GM19043 (cell line): ENCODE measurements around the gene UNC79.
"Not testable (repeated sequence)": the region's sequence is repeated elsewhere in the genome, so short reads cannot be mapped to it uniquely, and the experiment has no call there.

Experiments
- ATAC-seq: cut with Tn5 transposase; IDR thresholded peaks from one replicate; pipeline ENCODE4 v1.9.1; 2021; ENCODE audit warnings: low read depth; ENCODE audit not compliant: unreplicated experiment

The UNC79 gene

GRCh38 chr14:93430315-93431035 lies at the start of gene UNC79:
Gene UNC79, plus strand, starts transcription at chr14:93430939. Its CDS starts 91 bp downstream, at chr14:93431030.
- no peak for ATAC-seq

DNA sequence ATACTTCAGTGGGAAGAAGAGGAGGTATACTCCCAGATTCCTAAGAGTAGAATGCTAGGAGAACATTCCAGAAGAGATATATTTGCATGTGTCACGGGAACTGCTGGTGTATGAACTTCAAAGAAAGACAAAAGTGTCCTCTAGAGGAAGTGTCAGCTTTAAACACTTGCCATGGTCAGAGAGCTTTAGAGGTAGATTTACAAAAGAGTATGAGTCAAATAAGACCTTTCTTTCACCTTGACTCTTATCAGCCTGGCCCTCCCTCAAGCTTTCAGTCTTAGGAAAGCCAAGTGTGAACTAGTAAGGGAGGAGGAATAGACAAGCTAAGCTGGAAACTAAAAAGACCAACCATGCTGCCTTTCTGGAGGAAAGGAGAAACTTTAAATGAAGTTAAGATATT lies 49.1 kb upstream of the UNC79 start:
- peak; percentile 74 for ATAC-seq

GRCh38 chr14:93384256-93384655 lies 46.5 kb upstream of the UNC79 start:
- ATAC-seq: not testable (repeated sequence)

- ATAC-seq: no peak
Measured at GRCh38 chr14:93395231-93395630, 35.5 kb upstream of the UNC79 start.

GRCh38 chr14:93396456-93396855 lies 34.3 kb upstream of the UNC79 start:
- ATAC-seq: no peak

DNA sequence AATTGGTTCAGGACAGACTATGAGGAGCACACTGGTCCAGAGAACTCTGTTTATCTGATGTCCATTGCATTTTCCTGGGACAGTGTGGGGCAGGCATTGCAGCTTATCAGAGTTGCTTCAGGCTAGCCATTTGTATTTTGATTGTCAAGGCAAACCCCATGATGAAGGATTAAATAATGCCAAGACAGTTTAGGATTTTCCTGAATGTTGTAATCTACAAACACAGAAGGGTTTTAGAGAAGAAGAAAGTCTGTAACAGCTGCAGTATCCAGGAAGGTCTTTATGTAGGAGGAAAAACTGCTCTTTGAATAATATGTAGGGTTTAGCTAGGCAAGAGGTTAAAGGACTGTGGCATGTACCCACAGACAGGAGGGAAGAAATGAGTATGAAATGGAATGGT lies 32.2 kb upstream of the UNC79 start:
- no peak for ATAC-seq

- no peak for ATAC-seq
Measured at GRCh38 chr14:93402951-93403350, 27.8 kb upstream of the UNC79 start.

DNA sequence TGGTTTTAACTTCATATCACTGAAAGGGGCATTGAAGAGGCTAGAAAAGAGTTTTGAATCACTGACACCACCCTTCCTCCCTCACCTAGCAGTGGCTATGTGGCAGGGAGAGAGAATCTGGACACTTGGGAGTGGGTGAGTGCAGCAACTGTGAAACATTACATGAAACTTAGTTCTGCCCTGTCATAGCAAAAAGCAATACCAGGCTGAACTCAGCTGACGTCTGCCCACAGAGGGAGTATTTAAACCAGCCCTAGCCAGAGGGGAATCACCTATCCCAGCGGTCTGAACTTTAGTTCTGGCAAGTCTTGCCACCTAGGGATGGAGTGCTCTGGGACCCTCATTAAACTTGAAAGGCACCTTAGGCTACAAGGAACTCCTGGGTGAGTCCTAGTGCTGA lies 20.7 kb upstream of the UNC79 start:
- no peak for ATAC-seq

DNA sequence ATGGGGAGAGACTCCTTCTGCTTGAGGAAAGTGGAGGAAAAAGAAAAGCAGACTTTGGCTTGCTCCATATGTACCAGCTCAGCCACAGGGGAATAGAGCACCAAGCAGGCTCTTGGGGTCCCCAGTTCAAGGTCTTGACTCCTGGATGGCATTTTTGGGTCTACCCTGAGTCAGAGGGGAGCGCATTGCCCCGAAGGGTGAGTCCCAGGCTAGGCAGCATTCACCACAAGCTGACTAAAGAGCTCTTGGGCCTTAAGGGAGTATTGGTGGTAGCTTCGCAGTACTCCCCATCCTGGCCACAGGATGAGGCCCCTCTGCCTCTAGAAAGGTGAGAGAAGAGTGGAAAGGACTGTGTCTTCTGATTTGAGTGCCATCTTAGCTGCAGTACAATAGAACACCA lies 19.8 kb upstream of the UNC79 start:
- ATAC-seq: no peak

DNA sequence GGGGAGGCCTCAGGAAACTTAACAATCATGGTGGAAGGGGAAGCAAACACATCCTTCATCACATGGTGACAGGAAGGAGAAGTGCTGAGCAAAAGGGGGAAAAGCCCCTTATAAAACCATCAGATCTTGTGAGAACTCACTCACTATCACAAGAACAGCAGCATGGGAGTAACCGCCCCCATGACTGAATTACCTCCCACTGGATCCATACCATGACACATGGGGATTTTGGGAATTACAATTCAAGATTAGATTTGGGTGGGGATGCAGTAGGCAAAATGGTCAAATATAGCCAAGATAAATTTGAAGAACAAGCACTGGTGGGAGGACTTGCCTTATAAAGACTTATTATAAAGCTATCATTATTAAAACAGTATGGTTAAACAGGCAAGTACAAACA lies 5.6 kb upstream of the UNC79 start:
- ATAC-seq: not testable (repeated sequence)

- no peak for ATAC-seq
Measured at GRCh38 chr14:93426750-93427149, 4.0 kb upstream of the UNC79 start.

GRCh38 chr14:93431036-93431670 lies 414 bp downstream of the UNC79 start:
- ATAC-seq: no peak

DNA sequence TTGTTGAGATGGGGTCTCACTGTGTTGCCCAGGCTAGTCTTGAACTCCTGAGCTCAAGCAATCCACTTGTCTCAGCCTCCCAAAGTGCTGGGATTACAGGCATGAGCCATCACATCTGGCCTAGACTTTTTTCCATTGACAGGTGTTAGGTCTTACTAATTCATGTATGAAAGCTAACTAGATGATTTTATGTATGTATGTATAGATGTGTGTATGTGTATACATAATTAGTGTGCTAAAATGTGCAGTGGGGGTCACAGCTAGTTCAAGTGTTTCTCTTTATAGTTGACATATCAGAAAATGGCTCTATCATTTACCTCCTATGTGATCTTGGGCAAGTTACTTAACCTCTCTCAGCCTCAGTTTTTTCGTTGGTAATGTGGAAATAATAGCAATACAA lies 23.5 kb downstream of the UNC79 start:
- ATAC-seq: no peak

DNA sequence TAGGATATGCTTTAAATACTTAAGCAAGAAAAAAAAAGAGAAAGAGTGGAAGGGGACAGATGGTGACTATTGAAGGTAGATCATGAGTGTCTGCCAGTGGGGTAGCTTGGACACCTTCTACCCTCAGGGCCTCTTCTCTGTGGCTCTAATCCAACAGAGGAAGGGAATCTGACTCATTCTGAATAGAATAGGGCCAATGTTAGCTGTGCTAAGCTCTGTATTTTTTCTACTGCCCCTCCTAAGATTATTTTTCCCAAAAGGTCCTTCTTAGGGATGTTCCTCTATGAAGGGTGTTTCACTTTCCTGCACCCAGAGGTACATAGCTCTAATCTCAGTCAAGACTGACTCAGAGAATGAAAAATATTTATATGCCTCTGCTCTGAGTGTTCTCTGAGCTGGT lies 25.6 kb downstream of the UNC79 start:
- no peak for ATAC-seq

DNA sequence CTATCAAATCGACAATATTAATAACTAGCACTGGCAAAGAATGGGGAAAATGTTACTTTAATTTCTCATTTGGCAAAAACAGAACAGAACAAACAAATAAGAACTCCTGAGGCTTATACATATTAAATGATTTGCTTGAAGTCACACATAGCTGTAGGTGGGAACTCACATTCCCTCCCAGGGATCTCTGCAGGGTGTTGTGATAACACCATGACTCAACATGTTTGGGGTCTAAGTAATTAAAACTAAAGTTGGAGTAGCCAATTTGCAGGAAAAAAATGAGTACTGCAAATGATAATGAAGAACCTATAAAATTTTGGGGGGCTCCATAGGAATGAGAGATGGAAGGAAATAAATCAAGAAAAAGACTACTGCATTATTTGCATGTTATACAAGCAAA lies 27.5 kb downstream of the UNC79 start:
- ATAC-seq: no peak

DNA sequence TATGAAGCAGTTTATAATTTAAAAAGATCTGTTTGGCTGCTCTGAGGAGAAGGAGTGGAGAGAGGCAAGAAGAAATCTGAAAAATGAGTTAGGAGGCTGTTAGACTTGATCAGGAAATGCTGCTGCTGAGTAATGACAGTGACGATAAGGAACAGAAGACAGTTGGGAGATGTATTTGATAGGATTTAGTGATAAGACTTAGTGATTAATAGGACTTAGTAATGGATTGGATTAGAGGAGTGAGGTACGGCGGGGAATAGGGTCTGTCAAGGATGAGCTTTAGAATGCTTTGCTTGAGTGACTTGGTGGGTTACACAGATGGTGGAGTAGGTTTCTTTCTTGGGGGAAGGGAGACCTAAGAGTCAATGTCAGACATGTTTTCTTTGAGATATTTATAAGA lies 31.7 kb downstream of the UNC79 start:
- no peak for ATAC-seq

DNA sequence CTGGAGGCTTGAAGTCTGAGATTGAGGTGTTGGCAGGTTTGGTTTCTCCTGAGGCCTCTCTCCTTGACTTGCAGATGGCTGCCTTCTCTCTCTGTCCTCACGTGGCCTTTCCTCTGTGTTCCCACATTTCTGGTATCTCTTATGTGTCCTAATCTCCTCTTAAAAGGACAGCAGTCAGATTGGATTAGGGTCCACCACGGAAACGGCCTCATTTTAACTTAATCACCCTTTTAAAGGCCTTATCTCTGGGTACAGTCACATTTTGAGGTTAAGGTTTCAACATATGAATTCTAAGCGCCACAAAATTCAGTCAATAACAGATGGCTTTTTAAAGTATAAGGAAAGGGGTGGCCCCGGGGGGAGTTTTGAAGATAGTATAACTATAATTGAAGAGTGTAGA lies 33.5 kb downstream of the UNC79 start:
- ATAC-seq: no peak

GRCh38 chr14:93475471-93475870 lies 44.7 kb downstream of the UNC79 start:
- ATAC-seq: no peak

- no peak for ATAC-seq
Measured at GRCh38 chr14:93476305-93476704, 45.6 kb downstream of the UNC79 start.

DNA sequence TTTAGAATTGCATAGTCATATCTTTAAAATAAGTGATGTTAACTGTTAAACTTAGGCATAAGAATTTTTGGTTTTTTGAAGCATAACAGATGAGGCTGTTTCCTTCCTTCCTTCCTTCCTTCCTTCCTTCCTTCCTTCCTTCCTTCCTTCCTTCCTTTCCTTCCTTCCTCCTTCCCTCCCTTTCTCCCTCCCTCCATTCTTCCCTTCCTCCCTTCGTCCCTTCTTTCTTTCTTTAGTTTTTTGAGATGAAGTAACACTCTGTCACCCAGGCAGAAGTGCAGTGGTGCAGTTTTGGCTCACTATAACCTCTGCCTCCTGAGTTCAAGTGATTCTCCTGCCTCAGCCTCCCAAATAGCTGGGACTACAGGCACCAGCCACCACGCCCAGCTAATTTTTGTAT lies 48.3 kb downstream of the UNC79 start:
- ATAC-seq: not testable (repeated sequence)

DNA sequence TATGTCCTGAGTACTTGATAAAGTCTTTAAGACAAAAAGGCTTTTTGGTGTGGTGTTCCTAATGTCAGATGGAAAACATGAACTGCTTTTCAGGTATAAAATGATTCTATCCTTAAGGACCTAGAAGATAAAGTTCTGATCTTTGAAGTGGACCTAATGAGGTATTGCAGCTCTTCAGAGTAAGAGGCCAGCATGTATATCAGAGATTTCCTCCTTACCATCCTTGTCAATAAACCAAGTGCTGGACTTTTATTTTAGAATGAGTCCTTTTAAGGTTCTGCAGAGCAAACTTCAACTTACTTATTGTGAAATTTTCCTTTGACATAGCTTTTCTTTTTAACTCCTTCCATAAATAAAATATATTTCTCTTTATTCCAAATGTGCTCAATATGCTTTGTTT lies 50.1 kb downstream of the UNC79 start:
- no peak for ATAC-seq

DNA sequence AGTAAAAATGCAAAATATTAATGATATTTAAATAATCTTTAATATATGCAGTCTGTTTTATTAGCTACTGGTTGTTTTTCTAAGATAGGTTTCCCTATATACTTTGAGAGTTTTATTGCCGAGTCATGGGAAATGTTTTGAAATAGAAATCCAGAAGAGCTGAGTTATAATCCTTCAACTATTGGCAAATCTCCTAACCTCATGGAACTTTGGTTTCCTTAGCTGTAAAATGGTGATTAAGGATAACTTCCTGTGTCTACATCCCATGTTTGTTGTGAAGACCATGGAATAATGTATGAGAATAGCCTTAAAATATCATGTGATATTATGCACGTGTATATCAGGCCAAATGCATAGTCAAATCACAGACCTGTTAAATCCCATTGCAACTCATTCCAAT lies 51.0 kb downstream of the UNC79 start:
- ATAC-seq: no peak
